HG02610 (cell line): ENCODE measurements around the gene CLK2.
"Not testable (repeated sequence)": the region's sequence is repeated elsewhere in the genome, so short reads cannot be mapped to it uniquely, and the experiment has no call there.

Source experiments
- ATAC-seq: cut with Tn5 transposase; IDR thresholded peaks from one replicate; pipeline ENCODE4 v1.9.1; 2021; ENCODE audit warnings: mild to moderate bottlenecking, moderate library complexity; ENCODE audit not compliant: unreplicated experiment

The CLK2 gene

DNA sequence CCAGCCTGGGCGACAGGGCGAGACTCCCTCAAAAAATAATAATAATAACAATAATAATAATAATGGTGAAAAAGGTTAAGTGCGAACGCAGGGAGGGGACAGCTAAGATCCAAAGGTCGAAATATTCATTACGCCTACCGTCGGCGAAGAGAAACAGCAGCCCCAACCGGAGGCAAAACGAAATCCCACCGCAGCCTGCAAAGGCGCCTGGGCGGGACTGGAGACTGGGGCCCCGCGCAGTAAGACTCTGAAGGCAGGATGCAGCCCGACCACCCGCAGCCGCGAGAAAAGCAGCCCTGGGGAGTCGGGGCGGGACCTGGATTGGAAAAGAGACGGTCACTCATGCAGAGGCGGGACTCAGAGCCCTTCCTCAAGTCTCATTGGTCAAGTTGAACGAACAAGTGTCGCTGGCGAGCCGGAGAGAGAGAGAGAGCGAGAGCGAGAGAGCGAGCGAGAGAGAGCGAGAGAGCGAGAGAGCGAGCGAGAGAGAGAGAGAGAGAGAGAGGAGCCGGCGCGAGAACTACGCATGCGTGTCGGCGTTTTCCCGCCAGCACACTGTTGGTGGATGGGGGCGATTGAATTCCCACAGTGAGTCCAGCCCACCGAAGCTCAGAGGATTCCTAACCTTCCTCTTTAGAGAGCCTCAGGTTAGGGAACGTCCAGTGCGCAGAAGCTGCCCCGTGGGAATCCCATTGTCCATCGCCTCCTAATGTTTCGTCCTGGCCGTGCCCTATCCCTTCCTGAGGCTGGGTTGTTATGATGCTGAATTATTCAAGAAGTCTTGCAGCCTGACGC, 28.7 kb downstream of the CLK2 start:
- peak; percentile 83 for ATAC-seq

GRCh38 chr1:155242805-155243358, 30.4 kb downstream of the CLK2 start:
- no peak for ATAC-seq

DNA sequence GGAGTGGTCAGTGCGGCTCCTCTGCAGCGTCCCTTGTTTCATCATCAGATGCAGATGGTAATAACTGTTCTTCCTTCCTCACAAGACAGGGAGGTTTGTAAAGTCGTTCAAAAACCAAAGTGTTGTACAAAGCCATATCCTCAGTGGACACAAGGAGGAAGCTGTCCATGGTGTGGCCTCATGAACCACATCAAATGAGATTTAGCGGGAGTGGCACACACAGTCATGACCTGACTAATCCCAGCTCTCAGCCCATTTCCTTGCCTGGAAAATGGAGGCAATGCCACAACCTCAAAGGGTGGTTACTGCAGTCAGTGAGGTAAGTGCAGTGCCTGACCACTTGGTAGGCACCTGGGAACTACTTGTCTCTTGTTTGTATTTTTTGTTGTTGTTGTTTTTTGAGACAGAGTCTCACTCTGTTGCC, 31.5 kb downstream of the CLK2 start:
- no peak for ATAC-seq

DNA sequence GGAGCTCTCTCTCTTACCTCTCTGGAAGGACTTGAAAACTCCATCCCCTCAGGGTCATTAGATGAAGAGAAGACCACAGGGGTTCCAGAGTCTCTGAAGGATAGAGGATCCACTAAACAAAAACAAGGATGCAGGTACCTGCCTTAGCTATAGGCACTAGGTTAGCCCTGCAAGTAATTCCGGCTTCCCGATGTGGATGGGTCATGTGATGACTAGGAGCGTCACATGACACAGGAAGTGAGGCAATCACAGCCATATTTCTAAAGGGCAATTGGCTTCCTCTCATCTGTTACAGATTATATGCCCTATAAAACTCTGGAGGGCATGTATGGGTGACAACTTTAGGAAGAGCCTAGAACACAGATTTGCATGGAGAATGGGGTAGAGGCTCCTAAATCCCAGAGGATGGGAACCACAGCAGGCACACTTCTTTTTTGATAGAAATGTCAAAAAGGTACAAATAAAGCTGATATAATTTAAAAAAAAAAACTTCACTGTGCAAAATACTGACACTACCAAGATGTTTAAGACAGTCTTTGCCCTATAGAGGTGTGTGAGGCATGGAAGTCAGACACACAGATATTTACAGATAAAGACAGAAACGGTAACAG, 32.1 kb downstream of the CLK2 start:
- peak; percentile 26 for ATAC-seq

- no peak for ATAC-seq
Measured at GRCh38 chr1:155236451-155236850, 36.9 kb downstream of the CLK2 start.

- not testable (repeated sequence) for ATAC-seq
Measured at GRCh38 chr1:155235375-155235774, 37.9 kb downstream of the CLK2 start.

DNA sequence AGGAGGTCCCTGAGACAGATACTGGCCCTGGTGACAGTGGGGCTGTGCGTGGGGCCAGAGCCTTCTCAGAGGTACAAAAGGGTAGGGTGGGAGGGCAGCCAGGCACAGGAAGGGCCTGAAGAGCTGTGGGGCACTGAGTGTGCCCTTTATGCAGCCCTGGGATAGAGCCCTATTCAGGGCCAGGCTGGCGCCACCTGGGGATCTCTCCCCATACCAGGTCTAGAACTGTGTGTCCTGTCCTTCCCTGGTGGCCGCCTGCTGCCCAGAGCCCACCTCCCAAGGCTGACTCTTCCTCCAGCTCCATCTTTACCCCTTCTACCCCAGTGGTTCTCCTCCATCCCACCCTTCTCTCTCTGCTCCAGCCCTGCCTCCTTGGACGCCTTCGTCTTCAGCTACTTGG, 39.8 kb downstream of the CLK2 start:
- ATAC-seq: not testable (repeated sequence)

GRCh38 chr1:155232001-155232978, 41.0 kb downstream of the CLK2 start:
- not testable (repeated sequence) for ATAC-seq

DNA sequence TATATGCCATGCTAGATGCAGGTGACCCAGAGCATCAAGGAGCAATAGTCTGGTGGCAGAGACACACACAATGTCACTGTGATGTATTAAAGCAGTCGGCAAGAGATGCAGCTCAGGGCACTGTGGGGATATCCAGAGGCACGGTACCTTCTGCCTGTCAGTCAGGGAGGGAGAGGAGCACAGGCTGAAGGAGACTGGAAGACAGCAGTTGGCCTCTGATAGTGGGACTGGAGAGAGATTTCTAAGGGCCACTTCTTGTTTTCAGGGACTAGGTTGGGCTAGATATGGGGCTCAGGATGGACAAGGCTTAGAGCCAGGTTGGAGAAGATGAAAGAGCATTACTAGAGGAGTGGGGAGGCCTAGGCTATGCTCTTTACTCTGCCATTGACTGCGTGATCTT, 42.0 kb downstream of the CLK2 start:
- ATAC-seq: not testable (repeated sequence)

GRCh38 chr1:155228096-155228427, 45.2 kb downstream of the CLK2 start:
- ATAC-seq: no peak

GRCh38 chr1:155227261-155228095, 45.8 kb downstream of the CLK2 start:
- peak; percentile 88 for ATAC-seq

DNA sequence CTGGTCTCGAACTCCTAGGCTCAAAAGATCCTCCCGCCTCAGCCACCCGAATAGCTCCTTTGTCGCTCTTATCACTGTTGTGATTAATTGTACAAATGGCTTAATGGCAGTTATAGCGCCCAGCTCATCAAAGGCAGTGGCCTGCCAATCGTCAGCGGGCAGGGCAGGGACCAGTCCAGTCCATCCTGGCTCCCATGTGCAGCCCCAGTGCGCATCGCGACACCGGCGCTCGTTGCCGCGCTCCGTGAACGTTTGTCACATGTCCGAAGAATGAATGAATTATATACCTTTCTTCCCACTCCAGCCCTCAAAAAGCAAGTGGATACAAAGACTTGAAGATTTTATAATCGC, 46.4 kb downstream of the CLK2 start:
- ATAC-seq: no peak

GRCh38 chr1:155226188-155226909, 47.0 kb downstream of the CLK2 start:
- peak; percentile 29 for ATAC-seq

GRCh38 chr1:155225404-155225759, 47.9 kb downstream of the CLK2 start:
- not testable (repeated sequence) for ATAC-seq

DNA sequence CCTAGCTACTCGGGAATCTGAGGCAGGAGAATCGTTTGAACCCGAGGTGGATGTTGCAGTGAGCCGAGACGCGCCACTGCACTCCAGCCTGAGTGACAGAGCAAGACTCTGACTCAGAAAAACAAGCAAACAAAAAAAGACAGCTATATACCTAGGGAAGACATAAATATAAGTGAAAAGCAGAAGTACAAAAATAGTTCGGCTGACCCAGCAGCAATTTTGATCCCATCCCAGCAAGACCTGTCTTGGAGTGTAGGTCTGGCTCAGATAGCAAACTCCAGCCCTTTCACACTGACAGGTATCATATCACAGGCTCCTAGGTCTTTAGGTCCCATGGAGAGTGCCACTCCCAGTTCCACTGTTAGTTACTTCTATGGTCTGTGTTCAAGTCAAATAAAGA, 50.3 kb downstream of the CLK2 start:
- no peak for ATAC-seq

DNA sequence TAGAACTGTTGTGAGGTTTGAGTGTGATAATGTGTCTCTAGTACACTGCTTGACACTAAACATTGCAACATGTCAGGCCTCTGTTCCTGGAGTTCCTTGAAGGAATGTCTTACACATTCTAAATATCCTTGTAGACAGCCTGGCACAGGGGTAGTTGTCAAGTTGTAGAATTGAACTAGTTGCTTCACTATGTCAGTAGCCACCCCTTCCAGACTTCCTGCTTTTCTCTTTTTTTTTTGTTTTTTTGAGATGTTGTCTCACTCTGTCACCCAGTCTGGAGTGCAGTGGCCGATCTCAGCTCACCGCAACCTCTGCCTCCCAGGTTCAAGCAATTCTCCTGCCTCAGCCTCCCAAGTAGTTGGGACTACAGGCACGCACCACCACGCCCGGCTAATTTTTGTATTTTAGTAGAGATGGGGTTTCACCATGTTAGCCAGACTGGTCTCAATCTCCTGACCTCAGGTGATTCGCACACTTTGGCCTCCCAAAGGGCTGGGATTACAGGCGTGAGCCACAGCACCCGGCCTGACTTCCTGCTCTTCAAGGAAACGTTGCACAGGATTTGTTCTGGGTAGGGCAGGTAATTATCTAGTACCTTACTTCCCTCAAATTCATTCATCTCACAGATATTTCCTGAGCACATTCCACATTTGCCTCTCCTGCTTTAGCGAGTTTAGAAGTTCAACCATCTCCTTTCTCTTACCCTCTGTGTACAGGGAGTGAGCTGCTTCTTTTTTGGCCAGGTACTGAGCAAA, 52.9 kb downstream of the CLK2 start:
- not testable (repeated sequence) for ATAC-seq

DNA sequence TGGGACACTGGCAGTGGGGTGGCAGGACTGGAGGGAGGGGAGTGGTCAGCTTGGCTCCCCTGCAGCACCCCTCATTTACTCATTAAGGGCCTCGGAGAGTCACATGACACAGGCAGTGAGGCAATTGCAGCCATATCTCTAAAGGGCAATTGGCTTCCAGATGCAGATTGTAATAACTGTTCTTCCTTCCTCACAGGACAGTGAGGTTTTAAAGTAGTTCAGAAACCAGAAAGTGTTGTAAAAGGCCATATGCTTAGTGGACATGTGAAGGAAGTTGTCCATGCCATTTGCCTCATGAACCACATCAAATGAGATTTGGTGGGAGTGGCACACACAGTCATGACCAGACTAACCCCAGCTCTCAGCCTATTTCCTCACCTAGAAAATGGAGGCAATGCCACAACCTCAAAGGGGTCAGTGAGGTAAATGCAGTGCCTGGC, 53.7 kb downstream of the CLK2 start:
- no peak for ATAC-seq

GRCh38 chr1:155218854-155219591, 54.3 kb downstream of the CLK2 start:
- ATAC-seq: no peak
